HG03039 (cell line): Measurements from ENCODE around the gene OR52A5.

Experiments used
- ATAC-seq: cut with Tn5 transposase; IDR thresholded peaks from one replicate; pipeline ENCODE4 v1.9.1; 2021; ENCODE audit warnings: mild to moderate bottlenecking, moderate library complexity; ENCODE audit not compliant: unreplicated experiment

Gene OR52A5

GRCh38 chr11:5117588-5117987, 20.6 kb downstream of the OR52A5 start:
- ATAC-seq, result no peak

- ATAC-seq, result no peak
Measured at GRCh38 chr11:5115339-5115738, 22.8 kb downstream of the OR52A5 start.

- no peak for ATAC-seq
Measured at GRCh38 chr11:5107285-5107684, 30.9 kb downstream of the OR52A5 start.

- no peak for ATAC-seq
Measured at GRCh38 chr11:5103066-5103465, 35.1 kb downstream of the OR52A5 start.

GRCh38 chr11:5102246-5102645, 35.9 kb downstream of the OR52A5 start:
- ATAC-seq, result no peak

- ATAC-seq, result no peak
Measured at GRCh38 chr11:5096011-5096410, 42.1 kb downstream of the OR52A5 start.

- no peak for ATAC-seq
Measured at GRCh38 chr11:5092821-5093585, 45.2 kb downstream of the OR52A5 start.

GRCh38 chr11:5090668-5091067, 47.5 kb downstream of the OR52A5 start:
- ATAC-seq, result no peak

GRCh38 chr11:5088556-5088955, 49.6 kb downstream of the OR52A5 start:
- no peak for ATAC-seq

GRCh38 chr11:5083602-5084001, 54.6 kb downstream of the OR52A5 start:
- ATAC-seq, result no peak

GRCh38 chr11:5081405-5081804, 56.8 kb downstream of the OR52A5 start:
- no peak for ATAC-seq
